ENCODE measurements around the gene EMSY.

DNA sequence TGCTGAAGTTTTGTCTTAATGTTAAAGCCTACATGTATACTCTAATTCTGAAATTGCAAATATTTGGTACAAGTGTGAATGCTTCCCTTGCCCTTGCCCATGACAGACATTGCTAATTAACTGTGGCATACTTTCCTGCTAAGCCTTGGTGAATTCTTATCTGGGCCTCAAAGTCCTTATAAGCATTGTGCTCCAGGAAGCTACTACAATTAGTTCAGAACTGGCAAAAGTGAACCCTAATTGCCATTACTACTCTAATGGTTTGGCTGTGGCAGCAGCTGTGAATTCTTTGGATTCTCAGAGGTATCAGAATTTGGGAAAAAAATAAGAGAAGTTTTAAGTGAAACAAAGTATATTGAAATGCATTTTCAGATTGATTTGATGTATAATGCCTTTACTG lies 24.3 kb downstream of the EMSY start:
- TF ChIP-seq, protein P1, sequence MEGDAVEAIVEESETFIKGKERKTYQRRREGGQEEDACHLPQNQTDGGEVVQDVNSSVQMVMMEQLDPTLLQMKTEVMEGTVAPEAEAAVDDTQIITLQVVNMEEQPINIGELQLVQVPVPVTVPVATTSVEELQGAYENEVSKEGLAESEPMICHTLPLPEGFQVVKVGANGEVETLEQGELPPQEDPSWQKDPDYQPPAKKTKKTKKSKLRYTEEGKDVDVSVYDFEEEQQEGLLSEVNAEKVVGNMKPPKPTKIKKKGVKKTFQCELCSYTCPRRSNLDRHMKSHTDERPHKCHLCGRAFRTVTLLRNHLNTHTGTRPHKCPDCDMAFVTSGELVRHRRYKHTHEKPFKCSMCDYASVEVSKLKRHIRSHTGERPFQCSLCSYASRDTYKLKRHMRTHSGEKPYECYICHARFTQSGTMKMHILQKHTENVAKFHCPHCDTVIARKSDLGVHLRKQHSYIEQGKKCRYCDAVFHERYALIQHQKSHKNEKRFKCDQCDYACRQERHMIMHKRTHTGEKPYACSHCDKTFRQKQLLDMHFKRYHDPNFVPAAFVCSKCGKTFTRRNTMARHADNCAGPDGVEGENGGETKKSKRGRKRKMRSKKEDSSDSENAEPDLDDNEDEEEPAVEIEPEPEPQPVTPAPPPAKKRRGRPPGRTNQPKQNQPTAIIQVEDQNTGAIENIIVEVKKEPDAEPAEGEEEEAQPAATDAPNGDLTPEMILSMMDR (IDR thresholded peaks at IDR 0.05; ENCODE audit: insufficient read depth, low read length): no peak
- no peak for TF ChIP-seq POLR2AphosphoS5 (IDR thresholded peaks at IDR 0.05; ENCODE audit: low read depth)
- TF ChIP-seq, protein P2, sequence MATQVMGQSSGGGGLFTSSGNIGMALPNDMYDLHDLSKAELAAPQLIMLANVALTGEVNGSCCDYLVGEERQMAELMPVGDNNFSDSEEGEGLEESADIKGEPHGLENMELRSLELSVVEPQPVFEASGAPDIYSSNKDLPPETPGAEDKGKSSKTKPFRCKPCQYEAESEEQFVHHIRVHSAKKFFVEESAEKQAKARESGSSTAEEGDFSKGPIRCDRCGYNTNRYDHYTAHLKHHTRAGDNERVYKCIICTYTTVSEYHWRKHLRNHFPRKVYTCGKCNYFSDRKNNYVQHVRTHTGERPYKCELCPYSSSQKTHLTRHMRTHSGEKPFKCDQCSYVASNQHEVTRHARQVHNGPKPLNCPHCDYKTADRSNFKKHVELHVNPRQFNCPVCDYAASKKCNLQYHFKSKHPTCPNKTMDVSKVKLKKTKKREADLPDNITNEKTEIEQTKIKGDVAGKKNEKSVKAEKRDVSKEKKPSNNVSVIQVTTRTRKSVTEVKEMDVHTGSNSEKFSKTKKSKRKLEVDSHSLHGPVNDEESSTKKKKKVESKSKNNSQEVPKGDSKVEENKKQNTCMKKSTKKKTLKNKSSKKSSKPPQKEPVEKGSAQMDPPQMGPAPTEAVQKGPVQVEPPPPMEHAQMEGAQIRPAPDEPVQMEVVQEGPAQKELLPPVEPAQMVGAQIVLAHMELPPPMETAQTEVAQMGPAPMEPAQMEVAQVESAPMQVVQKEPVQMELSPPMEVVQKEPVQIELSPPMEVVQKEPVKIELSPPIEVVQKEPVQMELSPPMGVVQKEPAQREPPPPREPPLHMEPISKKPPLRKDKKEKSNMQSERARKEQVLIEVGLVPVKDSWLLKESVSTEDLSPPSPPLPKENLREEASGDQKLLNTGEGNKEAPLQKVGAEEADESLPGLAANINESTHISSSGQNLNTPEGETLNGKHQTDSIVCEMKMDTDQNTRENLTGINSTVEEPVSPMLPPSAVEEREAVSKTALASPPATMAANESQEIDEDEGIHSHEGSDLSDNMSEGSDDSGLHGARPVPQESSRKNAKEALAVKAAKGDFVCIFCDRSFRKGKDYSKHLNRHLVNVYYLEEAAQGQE (IDR thresholded peaks at IDR 0.05; ENCODE audit: insufficient replicate concordance, low read depth): no peak

Data from HL-60 (cell line).